Measurements from ENCODE around the gene ZFP64. TPM values are rescaled to one million over a fixed set of nuclear protein-coding genes. Genes with fewer than 3 reads are reported as not detected.

Gene ZFP64
- total RNA-seq, 1 donor from 2014 or later, result 20.3 TPM

GRCh38 chr20:52152416-52152815 lies 39.2 kb downstream of the ZFP64 start:
- TF ChIP-seq EZH2 (IDR thresholded peaks at IDR 0.05; ENCODE audit: insufficient read depth, low read length) (no peak), CTCF (IDR thresholded peaks at IDR 0.05; ENCODE audit: insufficient read depth, low read depth, low read length) (no peak)
- H3K27me3 ChIP-seq (ENCODE audit: insufficient read depth, low read length), result no peaks in the 10 kb centered on the region
- H3K9me3 Mint-ChIP-seq (ENCODE audit: unreplicated experiment), result no peaks in the 10 kb centered on the region

GRCh38 chr20:52150440-52151258 lies 40.9 kb downstream of the ZFP64 start:
- Mint-ChIP-seq H3K27ac (ENCODE audit: unreplicated experiment) (no peak overlapping the region), H3K9me3 (ENCODE audit: unreplicated experiment) (no peaks in the 10 kb centered on the region), H3K4me1 (ENCODE audit: low read depth, unreplicated experiment) (no peaks in the 10 kb centered on the region), H3K27me3 (ENCODE audit: low read depth, unreplicated experiment) (no peaks in the 10 kb centered on the region), H3K4me3 (ENCODE audit: unreplicated experiment) (no peak overlapping the region), H3K36me3 (ENCODE audit: low read depth, unreplicated experiment) (peaks cover 9% of the 10 kb centered on the region)
- no peaks in the 10 kb centered on the region for H3K79me2 ChIP-seq (ENCODE audit: insufficient read depth, low read length)
- H3K9me3 ChIP-seq (ENCODE audit: insufficient read depth, low read depth, low read length), result no peaks in the 10 kb centered on the region
- DNase-seq (ENCODE audit: low read depth) (no peak), FAIRE-seq (peak; percentile 29)
- H3K27ac ChIP-seq (ENCODE audit: low read depth, low read length), result no peak overlapping the region
- H3K4me3 ChIP-seq (ENCODE audit: insufficient read depth, low read depth, low read length), result no peak overlapping the region
- H4K20me1 ChIP-seq (ENCODE audit: insufficient read depth, low read length), result no peaks in the 10 kb centered on the region
- no peak overlapping the region for H3K4me2 ChIP-seq (ENCODE audit: low read length)
- H2AFZ ChIP-seq (ENCODE audit: low read depth, low read length), result no peak overlapping the region
- H3K27me3 ChIP-seq (ENCODE audit: insufficient read depth, low read length), result no peaks in the 10 kb centered on the region
- no peak overlapping the region for H3K9ac ChIP-seq (ENCODE audit: low read length)
- no peaks in the 10 kb centered on the region for H3K36me3 ChIP-seq (ENCODE audit: insufficient read depth, low read length)
- TF ChIP-seq CTCF (IDR thresholded peaks at IDR 0.05; ENCODE audit: insufficient read depth, low read depth, low read length) (peak; percentile 90), EZH2 (IDR thresholded peaks at IDR 0.05; ENCODE audit: insufficient read depth, low read length) (no peak)
- H3K4me1 ChIP-seq (ENCODE audit: insufficient read depth, low read length), result no peaks in the 10 kb centered on the region

More at GRCh38 chr20:52152416-52152815, 39.2 kb downstream of the ZFP64 start:
- no peaks in the 10 kb centered on the region for H3K79me2 ChIP-seq (ENCODE audit: insufficient read depth, low read length)
- no peaks in the 10 kb centered on the region for H4K20me1 ChIP-seq (ENCODE audit: insufficient read depth, low read length)
- Mint-ChIP-seq H3K27ac (ENCODE audit: unreplicated experiment) (peak overlapping the region; percentile 71), H3K4me1 (ENCODE audit: low read depth, unreplicated experiment) (no peaks in the 10 kb centered on the region), H3K4me3 (ENCODE audit: unreplicated experiment) (no peak overlapping the region), H3K36me3 (ENCODE audit: low read depth, unreplicated experiment) (peaks cover 22% of the 10 kb centered on the region), H3K27me3 (ENCODE audit: low read depth, unreplicated experiment) (no peaks in the 10 kb centered on the region)
- H3K4me1 ChIP-seq (ENCODE audit: insufficient read depth, low read length), result no peaks in the 10 kb centered on the region
- no peak overlapping the region for H3K4me3 ChIP-seq (ENCODE audit: insufficient read depth, low read depth, low read length)
- H2AFZ ChIP-seq (ENCODE audit: low read depth, low read length), result no peak overlapping the region
- H3K9me3 ChIP-seq (ENCODE audit: insufficient read depth, low read depth, low read length), result no peaks in the 10 kb centered on the region
- no peak overlapping the region for H3K9ac ChIP-seq (ENCODE audit: low read length)
- DNase-seq (ENCODE audit: low read depth) (no peak), FAIRE-seq (no peak)
- H3K4me2 ChIP-seq (ENCODE audit: low read length), result no peak overlapping the region
- peaks cover 4% of the 10 kb centered on the region for H3K36me3 ChIP-seq (ENCODE audit: insufficient read depth, low read length)
- no peak overlapping the region for H3K27ac ChIP-seq (ENCODE audit: low read depth, low read length)

GRCh38 chr20:52145587-52145986 lies 46.0 kb downstream of the ZFP64 start:
- FAIRE-seq, result no peak
- TF ChIP-seq EZH2 (IDR thresholded peaks at IDR 0.05; ENCODE audit: insufficient read depth, low read length), result no peak
- no peak for TF ChIP-seq CTCF (IDR thresholded peaks at IDR 0.05; ENCODE audit: insufficient read depth, low read depth, low read length)

More at GRCh38 chr20:52145587-52145986, 46.0 kb downstream of the ZFP64 start:
- H3K4me2 ChIP-seq (ENCODE audit: low read length), result no peak overlapping the region
- no peak overlapping the region for H2AFZ ChIP-seq (ENCODE audit: low read depth, low read length)
- H4K20me1 ChIP-seq (ENCODE audit: insufficient read depth, low read length), result no peaks in the 10 kb centered on the region
- Mint-ChIP-seq H3K9me3 (ENCODE audit: unreplicated experiment) (peaks cover 5% of the 10 kb centered on the region), H3K36me3 (ENCODE audit: low read depth, unreplicated experiment) (peaks cover 2% of the 10 kb centered on the region), H3K4me3 (ENCODE audit: unreplicated experiment) (no peak overlapping the region), H3K27ac (ENCODE audit: unreplicated experiment) (no peak overlapping the region), H3K4me1 (ENCODE audit: low read depth, unreplicated experiment) (no peaks in the 10 kb centered on the region), H3K27me3 (ENCODE audit: low read depth, unreplicated experiment) (no peaks in the 10 kb centered on the region)
- H3K4me1 ChIP-seq (ENCODE audit: insufficient read depth, low read length), result no peaks in the 10 kb centered on the region
- no peak overlapping the region for H3K9ac ChIP-seq (ENCODE audit: low read length)
- H3K4me3 ChIP-seq (ENCODE audit: insufficient read depth, low read depth, low read length), result no peak overlapping the region
- no peak overlapping the region for H3K27ac ChIP-seq (ENCODE audit: low read depth, low read length)
- no peaks in the 10 kb centered on the region for H3K36me3 ChIP-seq (ENCODE audit: insufficient read depth, low read length)
- H3K27me3 ChIP-seq (ENCODE audit: insufficient read depth, low read length), result no peaks in the 10 kb centered on the region
- no peaks in the 10 kb centered on the region for H3K9me3 ChIP-seq (ENCODE audit: insufficient read depth, low read depth, low read length)
- H3K79me2 ChIP-seq (ENCODE audit: insufficient read depth, low read length), result no peaks in the 10 kb centered on the region
- DNase-seq (ENCODE audit: low read depth), result no peak
